GM23338 (cell line): ENCODE results near the gene ZNF816.

ENCODE experiments used
- CREB1 ChIP-seq: fragments of 250-450 bp; sonication (Bioruptor Pico); IDR thresholded peaks from 2 replicates; pipeline ENCODE4 v1.5.0; 2020; ENCODE audit warnings: low read depth, mild to moderate bottlenecking, moderate library complexity
- EZH2 ChIP-seq: fragments of 200-600 bp; sonication (generic); IDR thresholded peaks from one replicate; pipeline ENCODE4 v1.8.0; 2017; ENCODE audit warnings: antibody characterized with exemption, mild to moderate bottlenecking, low read depth; ENCODE audit not compliant: unreplicated experiment
- EZH2phosphoT487 ChIP-seq: fragments of 200-600 bp; sonication (generic); IDR thresholded peaks from one replicate; pipeline ENCODE4 v1.8.1; 2018; ENCODE audit warnings: antibody characterized with exemption; ENCODE audit not compliant: unreplicated experiment
- JUNB ChIP-seq: IDR thresholded peaks from one replicate; pipeline ENCODE4 v1.6.1; 2016; ENCODE audit warnings: antibody characterized with exemption; ENCODE audit not compliant: unreplicated experiment
- POLR2AphosphoS5 ChIP-seq: IDR thresholded peaks from 2 replicates; pipeline ENCODE4 v1.6.1; 2016; ENCODE audit warnings: antibody characterized with exemption, low read depth
- ZNF114 ChIP-seq: fragments of 250-450 bp; sonication (Bioruptor Pico); IDR thresholded peaks from 2 replicates; pipeline ENCODE4 v1.5.0; 2020; ENCODE audit warnings: mild to moderate bottlenecking, moderate library complexity
- TF ChIP-seq, protein P1 (sequence below), 2 experiments: fragments of 200-600 bp in 1 of 2; sonication (generic) in 1 of 2; conservative IDR thresholded peaks; 2 replicates each; pipeline versions ENCODE4 v1.5.1 to v1.6.1; 2016 to 2017; ENCODE audit warnings: antibody characterized with exemption in 2 of 2, low read depth in 2 of 2, mild to moderate bottlenecking in 2 of 2, moderate library complexity in 1 of 2
- TF ChIP-seq, protein P2 (sequence below): IDR thresholded peaks from one replicate; pipeline ENCODE4 v1.6.1; 2018; ENCODE audit warnings: antibody characterized with exemption; ENCODE audit not compliant: unreplicated experiment

DNA sequence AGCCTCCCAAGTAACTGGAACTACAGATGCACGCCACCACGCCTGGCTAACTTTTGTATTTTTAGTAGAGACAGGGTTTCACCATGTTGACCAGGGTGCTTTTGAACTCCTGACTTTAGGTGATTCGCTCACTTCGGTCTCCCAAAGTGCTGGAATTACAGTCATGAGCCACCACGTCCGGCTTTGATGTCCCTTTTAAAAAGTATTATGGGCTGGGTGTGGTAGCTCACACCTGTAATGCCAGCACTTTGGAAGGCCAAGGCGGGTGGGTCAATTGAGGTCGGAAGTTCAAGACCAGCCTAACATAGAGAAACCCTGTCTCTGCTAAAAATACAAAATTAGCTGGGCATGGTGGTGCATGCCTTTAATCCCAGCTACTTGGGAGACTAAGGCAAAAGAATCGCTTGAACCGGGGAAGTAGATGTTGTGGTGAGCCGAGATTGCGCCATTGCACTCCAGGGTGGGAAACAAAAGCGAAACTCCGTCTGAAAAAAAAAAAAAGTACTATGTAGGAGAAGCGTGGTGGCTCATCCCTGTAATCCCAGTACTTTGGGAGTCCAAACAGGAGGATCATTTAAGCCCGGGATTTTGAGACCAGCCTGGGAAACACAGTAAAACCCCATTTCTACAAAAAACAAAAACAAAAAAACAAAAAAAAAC lies 28.2 kb upstream of the ZNF816 start:
- TF ChIP-seq, protein P1, sequence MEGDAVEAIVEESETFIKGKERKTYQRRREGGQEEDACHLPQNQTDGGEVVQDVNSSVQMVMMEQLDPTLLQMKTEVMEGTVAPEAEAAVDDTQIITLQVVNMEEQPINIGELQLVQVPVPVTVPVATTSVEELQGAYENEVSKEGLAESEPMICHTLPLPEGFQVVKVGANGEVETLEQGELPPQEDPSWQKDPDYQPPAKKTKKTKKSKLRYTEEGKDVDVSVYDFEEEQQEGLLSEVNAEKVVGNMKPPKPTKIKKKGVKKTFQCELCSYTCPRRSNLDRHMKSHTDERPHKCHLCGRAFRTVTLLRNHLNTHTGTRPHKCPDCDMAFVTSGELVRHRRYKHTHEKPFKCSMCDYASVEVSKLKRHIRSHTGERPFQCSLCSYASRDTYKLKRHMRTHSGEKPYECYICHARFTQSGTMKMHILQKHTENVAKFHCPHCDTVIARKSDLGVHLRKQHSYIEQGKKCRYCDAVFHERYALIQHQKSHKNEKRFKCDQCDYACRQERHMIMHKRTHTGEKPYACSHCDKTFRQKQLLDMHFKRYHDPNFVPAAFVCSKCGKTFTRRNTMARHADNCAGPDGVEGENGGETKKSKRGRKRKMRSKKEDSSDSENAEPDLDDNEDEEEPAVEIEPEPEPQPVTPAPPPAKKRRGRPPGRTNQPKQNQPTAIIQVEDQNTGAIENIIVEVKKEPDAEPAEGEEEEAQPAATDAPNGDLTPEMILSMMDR (conservative IDR thresholded peaks at IDR 0.05; ENCODE audit: low read depth in 2 of 2) = no peak
- TF ChIP-seq EZH2phosphoT487 (no peak), POLR2AphosphoS5 (no peak), EZH2 (no peak), CREB1 (no peak), JUNB (no peak), ZNF114 (CRISPR knock-in tag) (no peak)
- TF ChIP-seq, protein P2, sequence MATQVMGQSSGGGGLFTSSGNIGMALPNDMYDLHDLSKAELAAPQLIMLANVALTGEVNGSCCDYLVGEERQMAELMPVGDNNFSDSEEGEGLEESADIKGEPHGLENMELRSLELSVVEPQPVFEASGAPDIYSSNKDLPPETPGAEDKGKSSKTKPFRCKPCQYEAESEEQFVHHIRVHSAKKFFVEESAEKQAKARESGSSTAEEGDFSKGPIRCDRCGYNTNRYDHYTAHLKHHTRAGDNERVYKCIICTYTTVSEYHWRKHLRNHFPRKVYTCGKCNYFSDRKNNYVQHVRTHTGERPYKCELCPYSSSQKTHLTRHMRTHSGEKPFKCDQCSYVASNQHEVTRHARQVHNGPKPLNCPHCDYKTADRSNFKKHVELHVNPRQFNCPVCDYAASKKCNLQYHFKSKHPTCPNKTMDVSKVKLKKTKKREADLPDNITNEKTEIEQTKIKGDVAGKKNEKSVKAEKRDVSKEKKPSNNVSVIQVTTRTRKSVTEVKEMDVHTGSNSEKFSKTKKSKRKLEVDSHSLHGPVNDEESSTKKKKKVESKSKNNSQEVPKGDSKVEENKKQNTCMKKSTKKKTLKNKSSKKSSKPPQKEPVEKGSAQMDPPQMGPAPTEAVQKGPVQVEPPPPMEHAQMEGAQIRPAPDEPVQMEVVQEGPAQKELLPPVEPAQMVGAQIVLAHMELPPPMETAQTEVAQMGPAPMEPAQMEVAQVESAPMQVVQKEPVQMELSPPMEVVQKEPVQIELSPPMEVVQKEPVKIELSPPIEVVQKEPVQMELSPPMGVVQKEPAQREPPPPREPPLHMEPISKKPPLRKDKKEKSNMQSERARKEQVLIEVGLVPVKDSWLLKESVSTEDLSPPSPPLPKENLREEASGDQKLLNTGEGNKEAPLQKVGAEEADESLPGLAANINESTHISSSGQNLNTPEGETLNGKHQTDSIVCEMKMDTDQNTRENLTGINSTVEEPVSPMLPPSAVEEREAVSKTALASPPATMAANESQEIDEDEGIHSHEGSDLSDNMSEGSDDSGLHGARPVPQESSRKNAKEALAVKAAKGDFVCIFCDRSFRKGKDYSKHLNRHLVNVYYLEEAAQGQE = no peak
